NCI-H1092 treated with DMSO at 0.1 percent for 48 hours (cell line): ENCODE results near the gene PRDX4.
"Not testable (repeated sequence)": the region's sequence is repeated elsewhere in the genome, so short reads cannot be mapped to it uniquely, and the experiment has no call there.

Experiments
- DNase-seq: peaks from one replicate; lab custom pipeline; 2025; lab: John Stamatoyannopoulos, UW

Gene PRDX4

GRCh38 chrX:23667239-23668177 lies at the start of gene PRDX4:
Gene PRDX4, plus strand, starts transcription at chrX:23667493. Its CDS starts 78 bp downstream, at chrX:23667571.
- DNase-seq = peak; percentile 89

DNA sequence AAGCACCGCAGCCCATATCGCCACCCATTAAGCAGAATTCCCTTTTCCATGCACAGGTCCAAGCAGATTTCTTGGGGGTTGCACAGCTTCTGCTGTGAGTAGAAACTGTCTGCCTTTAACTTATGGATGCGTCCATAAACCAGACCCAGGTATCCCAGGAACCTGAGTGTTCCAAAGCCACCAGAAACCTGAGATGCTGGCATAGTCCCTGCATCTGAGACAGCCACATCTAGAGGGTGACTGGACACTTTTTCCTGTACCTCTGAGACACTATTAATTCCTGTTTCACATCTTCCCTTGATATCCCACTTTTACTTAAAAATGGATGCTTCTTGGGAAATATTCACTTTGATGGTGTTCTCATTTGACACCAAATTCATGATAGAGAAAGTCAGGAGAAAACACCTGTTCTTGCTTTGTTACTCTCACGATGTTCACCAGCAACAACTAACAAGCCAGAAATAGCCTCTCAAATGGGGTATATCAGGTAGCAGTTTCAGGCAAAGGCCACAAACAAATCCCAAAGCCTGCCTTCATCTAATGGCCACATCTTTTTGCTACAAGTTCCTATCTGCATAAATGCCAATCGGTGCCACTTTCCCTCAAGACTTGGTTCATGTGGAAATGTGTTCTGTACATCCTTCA lies 45.5 kb upstream of the PRDX4 start:
- DNase-seq = no peak

DNA sequence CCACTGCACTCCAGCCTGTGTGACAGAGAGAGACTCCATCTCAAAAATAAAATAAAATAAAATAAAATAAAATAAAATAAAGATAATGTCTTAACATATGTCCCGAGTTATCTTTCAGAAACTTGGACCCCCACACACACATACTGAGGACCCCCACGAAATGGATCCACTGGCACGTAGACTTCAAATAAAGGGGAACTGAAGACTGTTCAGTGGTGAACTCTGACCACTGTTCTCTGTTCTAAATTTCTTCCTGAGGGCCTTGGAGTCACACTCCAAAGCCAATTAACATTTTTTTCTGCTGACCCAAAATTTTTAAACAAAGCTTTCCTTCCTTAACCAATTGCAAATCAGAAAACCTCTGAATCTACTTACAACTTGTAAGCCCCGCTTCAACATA lies 43.5 kb upstream of the PRDX4 start:
- DNase-seq = no peak

- DNase-seq = no peak
These were observed 40.6 kb upstream of the PRDX4 start for GRCh38 chrX:23626651-23627050.

DNA sequence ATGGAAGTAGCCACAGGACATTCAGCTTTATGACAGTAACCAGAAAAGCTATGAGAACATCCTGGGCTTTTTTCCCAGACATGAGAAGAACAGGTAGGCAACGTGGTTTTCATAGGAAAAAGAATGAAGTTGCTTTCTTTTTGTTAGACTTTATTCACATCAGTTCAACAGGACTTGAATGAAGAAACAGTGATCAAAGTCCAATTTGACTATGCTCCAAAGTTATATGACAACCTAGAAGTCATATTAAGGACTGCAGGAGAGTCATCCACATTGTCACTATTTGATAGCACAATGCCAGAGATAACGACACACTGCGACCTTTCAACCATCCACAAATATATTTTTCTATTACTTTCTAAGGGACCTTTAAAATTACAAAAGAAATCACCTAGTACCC lies 39.2 kb upstream of the PRDX4 start:
- no peak for DNase-seq

DNA sequence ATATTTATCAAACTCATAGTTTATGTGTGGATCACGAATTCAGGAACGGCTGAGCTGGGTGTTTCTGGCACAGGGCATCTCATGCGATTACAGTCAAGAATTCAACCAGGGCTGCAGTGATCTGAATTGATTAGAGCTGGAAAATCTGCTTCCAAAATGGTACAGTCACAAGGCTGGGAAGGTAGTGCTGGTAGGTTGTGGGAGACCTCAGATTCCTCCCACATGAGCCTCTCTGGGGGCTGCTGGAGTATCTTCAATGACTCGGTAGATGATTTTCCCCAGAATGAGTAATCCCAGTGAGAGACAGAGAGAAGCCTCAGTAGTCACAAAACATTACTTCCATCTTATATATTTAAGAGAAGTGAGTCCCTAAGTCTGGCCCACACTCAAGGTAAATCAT lies 36.2 kb upstream of the PRDX4 start:
- DNase-seq = no peak

DNA sequence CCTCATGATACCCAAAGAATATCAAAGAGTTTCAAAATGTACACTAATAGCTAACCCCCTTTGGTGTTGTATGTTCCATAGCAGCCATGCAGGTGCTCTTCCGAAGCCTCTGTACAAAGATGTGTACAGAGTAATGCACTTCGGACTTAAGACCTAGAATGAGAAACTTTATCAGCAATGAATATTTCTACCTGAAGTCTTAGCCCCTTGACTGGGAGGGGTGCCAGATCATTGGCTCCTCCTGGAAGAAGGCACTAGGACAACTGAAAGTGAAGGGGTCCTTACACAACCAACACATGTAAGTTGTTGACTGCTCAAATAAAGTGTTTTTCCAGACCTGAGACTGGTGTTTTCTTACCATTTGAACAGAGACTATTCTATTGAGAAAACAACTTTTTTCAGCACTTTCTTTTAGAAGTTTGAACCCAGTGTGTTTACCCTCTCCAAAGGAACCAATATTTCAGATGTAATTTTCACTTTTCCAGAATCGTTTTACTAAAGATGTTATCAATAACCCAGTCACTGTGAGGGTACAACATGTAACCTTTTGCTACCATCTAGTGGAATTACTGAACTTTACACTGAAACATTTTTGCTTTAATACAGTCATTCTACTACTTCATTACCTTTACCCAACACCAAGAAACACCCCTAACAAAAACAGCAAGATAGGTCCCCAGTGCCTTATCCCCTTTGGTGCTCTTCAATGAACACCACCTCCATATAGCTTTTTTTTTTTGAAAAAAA lies 33.3 kb upstream of the PRDX4 start:
- DNase-seq = no peak

GRCh38 chrX:23637187-23637586 lies 30.1 kb upstream of the PRDX4 start:
- no peak for DNase-seq

- no peak for DNase-seq
These were observed 24.3 kb upstream of the PRDX4 start for GRCh38 chrX:23643020-23643419.

DNA sequence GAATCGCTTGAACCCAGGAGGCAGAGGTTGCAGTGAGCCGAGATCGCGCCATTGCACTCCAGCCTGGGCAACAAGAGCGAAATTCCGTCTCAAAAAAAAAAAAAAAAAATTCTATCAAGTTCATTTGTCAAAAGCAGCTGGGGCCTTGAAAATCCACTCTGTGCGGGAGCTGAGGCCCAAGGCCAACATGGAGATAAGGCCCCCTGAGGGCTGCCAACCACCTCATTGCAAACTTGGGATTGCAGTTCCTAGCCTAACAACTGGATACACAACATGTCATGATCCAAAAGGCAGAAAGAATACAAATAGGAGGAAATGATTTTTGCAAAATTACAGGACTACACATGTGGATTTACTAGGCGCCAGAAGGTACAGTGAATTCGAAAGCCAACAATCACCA lies 22.5 kb upstream of the PRDX4 start:
- DNase-seq = no peak

- DNase-seq = peak; percentile 48
These were observed 11.2 kb upstream of the PRDX4 start for GRCh38 chrX:23656091-23656490.

- DNase-seq = no peak
These were observed 10.6 kb upstream of the PRDX4 start for GRCh38 chrX:23656684-23657083.

DNA sequence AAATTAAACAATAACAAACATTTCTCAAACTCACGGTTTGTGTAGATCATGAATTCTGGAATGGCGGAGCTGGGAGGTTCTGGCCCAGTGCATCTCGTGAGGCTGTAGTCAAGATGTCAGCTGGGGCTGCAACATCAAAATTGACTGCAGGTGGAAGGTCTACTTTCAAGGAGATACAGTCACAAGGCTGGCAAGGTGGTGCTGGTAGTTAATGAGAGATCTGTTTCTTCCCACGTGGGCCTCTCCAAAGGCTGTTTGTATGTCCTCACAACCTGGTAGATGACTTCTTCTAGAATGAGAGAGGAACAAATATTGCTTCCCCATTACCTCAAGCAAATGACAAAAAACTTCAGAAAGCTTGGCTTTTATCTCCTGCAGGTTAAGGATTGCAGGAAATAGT lies 8.0 kb upstream of the PRDX4 start:
- DNase-seq = no peak

DNA sequence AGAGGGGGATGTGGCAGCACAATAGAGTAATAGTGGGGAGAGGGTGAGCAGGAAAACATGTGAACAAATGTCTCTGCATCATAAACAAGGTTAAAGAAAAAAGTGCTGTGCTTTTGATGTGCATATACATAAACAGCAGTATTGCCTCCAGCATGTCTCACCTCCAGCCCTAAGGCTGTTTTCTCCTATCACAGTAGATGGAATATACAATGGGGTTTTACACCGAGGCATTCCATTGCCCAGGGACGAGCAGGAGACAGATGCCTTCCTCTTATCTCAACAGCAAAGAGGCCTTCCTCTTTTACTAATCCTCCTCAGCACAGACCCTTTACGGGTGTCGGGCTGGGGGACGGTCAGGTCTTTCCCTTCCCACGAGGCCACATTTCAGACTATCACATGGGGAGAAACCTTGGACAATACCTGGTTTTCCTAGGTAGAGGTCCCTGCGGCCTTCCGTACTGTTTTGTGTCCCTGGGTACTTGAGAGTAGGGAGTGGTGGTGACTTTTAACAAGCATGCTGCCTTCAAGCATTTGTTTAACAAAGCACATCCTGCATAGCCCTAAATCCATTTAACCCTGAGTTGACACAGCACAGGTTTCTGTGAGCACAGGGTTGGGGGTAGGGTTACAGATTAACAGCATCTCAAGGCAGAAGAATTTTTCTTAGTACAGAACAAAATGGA lies 7.1 kb upstream of the PRDX4 start:
- not testable (repeated sequence) for DNase-seq

DNA sequence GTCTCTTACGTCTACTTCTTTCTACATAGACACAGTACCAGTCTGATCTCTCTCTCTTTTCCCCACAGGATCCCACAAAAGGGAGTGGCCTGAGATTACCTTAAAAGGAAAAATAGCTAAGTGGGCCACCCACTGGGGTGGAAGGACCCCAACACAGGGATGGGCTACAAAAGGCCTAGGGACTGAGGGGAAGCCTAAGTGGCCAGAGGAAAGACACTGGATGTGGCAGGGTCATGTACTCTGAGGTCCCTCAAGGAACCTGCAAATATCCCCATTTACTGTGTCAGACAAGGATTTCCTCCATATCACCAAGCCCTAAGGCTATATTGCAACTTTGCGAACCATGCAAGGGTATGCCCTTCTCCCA lies 6.5 kb upstream of the PRDX4 start:
- DNase-seq = no peak

DNA sequence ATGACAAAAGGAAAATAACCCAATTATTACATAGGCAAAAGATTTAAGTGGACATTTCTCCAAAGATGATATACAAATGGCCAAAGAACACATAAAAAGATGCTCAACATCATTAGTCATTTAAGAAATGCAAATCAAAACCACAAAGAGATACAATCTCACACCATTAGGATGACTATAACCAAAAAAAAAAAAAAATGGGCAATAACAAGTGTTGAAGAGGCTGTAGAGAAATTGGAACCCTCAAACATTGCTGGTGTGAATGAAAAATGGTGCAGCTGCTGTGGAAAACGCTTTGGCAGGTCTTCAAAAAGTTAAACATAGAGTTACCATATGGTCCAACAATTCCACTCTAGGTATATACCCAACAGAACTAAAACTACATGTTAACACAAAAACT lies 5.6 kb upstream of the PRDX4 start:
- no peak for DNase-seq

- DNase-seq = no peak
These were observed 5.1 kb upstream of the PRDX4 start for GRCh38 chrX:23662187-23662586.

GRCh38 chrX:23662853-23663252 lies 4.4 kb upstream of the PRDX4 start:
- DNase-seq = no peak

GRCh38 chrX:23664496-23664895 lies 2.8 kb upstream of the PRDX4 start:
- DNase-seq = no peak

GRCh38 chrX:23666282-23666681 lies 1.0 kb upstream of the PRDX4 start:
- DNase-seq = no peak

DNA sequence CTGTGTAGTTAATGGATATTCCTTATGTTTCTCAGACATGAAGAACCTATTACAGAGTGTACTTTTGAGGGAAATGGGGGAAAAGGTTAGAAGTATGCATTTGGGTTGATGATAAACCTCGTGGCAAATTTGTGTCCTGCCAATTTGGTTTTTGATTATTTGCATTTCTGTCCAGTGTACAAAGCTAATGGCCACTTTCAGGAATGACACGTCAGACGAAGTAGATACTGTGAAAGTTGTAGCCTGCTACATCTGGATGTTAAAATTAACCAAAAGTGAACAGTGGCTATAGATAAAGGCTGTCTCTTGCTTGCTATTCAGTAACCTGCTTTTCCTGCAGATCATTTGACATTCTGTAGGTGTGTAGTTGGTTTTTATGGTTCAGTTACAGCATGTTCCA lies 1.0 kb downstream of the PRDX4 start:
- DNase-seq = no peak

- no peak for DNase-seq
These were observed 3.2 kb downstream of the PRDX4 start for GRCh38 chrX:23670528-23670927.
